Dedifferentiated amniotic fluid mesenchymal stem cell (primary cell): ENCODE measurements around the gene RRAS.

Experiments used
- DNase-seq: peaks from one replicate; pipeline ENCODE4 v3.0.0-alpha.2; 2016; ENCODE audit errors: extremely low spot score

The RRAS gene

DNA sequence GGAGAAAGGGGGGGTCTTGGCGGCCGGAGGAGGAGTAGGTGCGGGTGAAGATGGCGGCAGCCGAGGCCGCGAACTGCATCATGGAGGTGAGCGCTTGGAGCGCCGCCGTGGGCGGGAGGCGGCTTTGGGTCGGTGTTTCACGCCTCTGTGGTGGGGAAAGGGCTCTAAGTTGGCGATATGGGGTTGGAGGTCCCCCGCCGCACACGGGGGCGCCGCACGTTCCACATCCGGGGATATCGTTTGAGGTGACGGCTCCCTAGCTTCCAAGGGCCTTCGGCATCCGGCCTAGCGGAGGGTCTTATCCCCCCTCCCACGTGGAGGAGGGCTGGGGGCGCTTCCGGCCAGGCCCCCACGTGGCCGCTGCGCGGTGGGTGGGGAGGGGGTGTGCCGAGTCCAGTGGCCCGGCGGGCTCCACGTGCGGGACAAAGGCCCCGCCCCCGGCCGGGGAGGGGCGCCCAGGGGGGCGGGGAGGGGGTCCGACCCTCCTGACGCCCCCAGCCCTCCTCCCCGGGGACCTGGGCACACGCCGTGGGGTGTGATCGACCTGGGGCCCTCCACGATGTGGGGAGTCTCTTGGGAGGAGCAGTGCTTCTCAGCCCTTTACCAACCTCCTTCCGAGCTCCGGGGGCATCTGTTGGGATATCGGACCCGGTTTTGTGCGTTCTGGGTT lies 37.4 kb upstream of the RRAS start, which contains the start of gene PRMT1:
Gene PRMT1 (plus strand): TSS at position 41 of the 670 bp plus-strand sequence. CDS start 10 bp downstream, at position 51.
- no peak for DNase-seq

- DNase-seq, result peak; percentile 100
Observed at GRCh38 chr19:49676784-49677230, 36.9 kb upstream of the RRAS start.

DNA sequence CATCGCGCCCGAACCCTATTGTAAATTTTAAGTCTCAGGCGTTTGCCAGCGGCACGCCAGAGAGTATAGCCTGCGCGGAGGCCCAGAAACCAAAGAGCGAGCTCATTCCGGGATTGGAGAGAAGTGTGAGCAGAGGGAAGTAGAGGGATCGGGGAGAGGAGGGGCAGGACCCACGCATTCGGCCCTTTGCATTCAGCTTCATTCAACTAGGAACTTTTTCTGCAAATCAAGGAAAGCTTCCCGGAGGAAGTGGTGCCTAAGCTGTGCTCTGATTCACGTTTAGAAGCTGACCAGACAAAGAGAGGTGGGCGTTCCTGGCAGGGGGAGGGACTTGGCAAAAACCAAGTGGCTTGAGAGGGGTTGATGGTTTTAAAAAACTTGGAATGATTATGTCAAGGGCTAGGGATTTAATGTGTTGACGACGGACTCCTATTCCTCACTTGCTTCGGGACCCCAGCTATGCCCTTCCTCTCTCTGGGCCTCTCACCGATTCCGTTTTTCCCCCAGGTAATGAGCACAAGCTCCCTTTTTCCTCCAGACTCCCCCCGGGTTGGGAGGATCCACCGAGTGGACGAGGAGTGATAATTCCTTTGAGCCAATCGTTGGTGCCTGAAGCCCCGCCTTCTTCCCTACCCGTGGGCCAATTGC lies 36.3 kb upstream of the RRAS start:
- peak; percentile 86 for DNase-seq

DNA sequence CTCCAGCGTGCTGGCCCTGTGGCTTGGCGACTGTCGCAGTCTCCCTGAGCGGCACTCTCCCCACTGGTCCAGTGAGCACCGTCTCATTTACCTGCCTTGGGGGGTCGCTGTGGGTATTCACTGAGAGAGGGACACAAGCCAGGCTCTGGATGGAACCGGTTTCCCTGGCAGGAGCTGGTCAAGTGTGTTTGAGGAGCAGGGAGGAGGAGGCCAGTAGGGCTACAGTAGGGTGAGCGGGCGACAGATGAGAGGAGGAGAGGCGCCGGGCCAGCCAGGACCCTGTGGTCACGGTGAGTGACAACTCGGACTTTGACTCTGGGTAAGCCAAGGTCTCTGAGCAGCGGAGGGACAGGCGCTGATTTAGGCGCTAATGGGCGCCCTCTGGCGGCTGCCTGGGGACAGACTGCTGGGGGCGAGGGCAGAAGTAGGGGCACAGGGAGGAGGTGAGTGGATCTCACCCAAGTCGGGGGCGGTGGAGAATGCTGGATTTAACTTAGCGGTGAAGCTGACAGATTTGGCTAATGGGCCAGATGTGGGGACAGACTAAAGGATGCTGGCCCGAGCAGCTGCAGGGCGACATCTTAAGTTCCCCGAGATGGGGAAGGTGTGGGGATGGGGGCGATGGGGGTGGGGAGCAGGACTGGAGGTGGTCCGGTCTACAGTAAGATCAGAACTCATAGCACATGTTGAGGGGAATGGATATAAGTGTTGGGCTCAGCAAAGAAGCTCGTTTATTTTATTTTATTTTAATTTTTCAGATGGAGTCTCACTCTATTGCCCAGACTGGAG lies 32.4 kb upstream of the RRAS start:
- DNase-seq, result peak; percentile 63

GRCh38 chr19:49669516-49669915 lies 29.6 kb upstream of the RRAS start:
- DNase-seq, result no peak

- DNase-seq, result no peak
Observed at GRCh38 chr19:49667473-49667872, 27.5 kb upstream of the RRAS start.

DNA sequence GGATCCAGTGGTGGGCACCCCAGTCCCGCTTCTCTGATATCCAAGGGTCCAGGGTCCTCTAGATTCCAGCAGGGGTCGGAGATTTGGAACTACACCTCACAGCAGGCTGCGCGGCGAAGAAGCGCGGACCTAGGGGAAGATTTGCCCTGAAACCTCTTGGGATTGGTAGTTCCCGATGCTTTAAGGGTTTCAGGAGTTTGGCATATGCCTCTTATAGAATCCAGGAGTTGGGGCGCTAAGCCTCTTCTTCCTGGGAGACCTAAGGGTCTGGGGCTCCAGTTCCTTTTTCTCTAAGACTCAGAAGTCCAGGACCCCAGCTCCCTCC lies 26.1 kb upstream of the RRAS start:
- DNase-seq, result no peak

GRCh38 chr19:49665351-49666119 lies 25.6 kb upstream of the RRAS start, which contains the start of the genes BCL2L12 and IRF3:
BCL2L12 (plus strand) TSS chr19:49665933; CDS start chr19:49666693, 760 bp downstream.
IRF3 (minus strand) TSS chr19:49665857; CDS start chr19:49664838, 1,019 bp downstream.
- peak; percentile 96 for DNase-seq

DNA sequence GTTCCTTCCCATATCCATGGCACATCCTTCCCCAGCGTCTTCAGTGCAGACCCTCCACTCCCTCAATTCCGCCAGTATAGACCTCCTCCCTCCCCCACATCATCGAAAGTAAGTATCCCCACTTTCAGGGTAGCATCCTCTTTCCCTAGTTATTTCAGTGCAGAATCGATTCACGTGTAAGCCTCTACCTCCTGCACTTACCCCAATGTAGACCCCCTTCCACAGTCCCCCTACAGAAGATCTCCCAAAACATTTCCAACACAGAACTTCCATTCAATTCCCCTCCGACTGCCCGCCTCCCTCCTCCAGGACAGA lies 25.1 kb upstream of the RRAS start:
- no peak for DNase-seq

DNA sequence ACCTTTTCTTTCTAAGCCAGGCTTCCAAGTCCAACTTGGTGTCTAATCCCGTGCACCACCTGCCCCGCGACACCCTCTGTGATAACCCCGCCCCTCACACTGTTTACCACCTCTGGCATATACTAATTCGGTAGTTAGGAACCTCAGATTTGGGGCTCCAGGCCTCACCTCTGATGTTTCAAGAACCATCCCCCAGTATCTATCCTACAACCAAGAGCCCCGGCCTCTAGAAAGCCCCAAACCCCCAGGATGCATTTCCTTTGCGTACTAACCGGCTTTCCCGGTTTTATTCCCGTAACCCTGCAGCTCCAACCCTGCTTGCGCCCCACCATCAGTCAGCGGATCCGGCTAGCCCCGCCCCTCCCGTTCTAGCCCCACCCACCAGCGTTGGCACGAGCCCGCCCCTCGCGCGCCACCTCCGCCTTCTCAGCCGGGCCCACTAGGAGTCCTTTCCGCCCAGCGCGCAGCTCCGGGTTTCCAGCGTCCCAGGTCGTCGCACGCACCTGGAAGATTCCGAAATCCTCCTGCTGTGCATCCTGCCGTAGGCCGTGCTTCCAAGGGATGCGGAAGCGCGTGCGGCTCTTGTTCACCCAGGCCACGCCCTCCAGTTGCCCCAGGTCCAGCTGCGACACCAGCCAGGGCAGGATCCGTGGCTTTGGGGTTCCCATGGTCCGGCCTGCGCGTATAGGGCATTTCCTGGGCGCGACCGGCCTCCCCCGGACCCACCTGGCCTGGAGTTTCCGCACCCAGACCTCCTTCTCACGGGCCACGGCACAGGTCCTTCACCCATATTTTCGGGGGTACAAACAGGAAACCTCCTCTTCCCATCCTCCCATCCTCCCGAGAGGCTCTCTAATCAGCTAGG lies 24.5 kb upstream of the RRAS start:
- peak; percentile 75 for DNase-seq

DNA sequence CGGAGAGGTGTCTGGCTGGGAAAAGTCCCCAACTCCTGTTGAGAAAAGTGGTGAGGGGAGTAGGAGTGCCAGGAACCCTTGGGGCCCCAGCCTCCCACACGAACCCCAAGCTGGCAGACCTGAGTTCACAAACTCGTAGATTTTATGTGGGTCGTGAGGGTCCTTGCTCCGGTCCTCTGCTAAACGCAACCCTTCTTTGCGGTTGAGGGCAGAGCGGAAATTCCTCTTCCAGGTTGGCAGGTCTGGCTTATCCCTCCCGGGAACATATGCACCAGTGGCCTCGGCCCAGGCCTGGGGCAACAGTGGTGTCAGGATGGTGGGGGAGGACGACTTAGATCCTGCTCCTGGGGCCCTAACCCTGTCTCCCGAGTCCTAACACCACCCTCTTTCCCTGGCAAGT lies 23.3 kb upstream of the RRAS start:
- DNase-seq, result no peak

DNA sequence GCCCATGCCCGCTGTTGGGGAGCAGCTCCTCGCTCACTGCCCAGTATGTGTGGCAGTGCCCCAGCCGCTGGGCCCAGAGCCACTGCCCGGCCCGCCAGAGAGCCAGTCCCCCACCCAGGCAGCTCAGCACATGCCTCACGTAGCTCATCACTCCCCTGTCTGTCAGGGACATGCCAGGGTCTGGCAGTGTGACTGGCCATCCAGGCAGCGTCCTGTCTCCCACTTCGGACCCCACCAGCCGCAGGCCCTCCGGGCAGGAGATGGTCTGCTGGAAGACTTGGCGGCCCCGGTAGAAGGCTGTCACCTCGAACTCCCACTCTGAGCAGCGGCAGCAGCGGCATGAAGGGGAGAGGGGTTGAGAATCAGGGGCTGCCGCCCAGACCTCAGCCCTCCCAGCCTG lies 22.1 kb upstream of the RRAS start:
- DNase-seq, result no peak

DNA sequence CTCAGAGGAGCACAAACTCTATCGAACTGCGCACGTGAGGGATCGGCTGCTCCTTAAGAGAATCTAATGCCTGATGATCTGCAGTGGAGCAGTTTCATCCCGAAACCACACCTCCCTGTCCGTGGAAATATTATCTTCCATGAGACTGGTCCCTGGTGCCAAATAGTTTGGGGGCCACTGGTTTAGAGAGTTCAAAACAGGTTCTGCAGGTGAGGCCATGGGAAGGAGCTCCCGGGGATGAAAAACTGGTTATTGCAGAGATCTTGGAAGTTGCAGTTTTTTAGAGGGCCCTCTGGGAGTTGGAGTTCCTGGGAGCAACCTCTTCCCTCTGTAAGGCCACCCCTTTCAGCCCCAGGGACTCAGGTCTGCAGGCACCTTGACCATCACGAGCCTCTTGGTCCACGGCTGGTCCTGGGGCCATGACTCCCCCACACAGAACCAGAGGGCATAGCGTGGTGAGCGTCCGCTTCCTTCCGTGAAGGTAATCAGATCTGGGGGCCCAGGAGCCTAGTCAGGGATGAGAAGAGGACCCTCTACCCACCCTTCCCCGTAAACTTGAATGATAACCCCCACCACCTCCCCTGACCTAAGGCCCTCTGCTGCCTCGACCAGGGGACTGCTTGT lies 20.5 kb upstream of the RRAS start:
- DNase-seq, result no peak

DNA sequence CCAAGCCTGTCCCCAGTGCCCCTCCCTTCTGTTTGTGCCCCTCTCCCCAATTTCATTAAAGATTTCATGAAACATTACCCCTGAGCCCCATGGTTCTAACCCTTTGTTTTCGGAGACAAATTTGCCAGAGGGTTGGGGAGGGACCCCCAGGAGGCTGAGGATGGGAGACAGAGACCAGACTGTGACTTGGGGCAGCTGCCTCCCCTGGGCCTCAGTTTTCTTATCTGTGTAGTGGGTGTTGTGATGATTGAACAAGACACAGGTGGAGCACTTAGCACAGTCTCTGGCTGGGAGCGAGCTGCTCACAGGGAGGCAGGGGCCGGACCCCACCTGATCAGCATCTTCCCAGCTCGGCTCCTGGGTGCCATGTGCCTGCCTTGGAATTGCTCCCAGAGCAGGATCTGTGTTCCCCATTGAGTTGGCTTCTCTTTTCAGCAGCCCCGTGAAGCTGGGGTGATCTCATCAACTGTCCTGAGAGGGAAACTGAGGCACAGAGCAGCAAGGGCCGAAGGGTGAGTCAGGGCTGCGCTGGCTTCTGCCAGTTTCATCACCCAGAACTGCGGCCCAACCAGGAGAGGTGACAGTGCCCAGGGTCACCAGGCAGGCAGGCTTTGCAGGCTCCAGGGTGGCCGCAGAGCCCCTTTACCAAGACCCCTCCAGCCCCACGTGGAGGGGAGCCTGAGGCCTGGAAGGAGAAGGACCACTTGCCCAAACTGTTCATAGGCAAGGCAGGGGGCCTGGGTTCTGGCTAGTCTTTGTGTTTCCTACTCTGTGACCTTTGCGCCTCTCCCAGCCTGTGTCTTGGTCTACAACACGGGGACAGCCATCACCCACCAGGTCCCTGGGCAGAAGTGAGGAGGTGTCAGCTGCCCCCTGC lies 18.9 kb upstream of the RRAS start:
- DNase-seq, result no peak

GRCh38 chr19:49658139-49658517 lies 18.2 kb upstream of the RRAS start:
- DNase-seq, result no peak

- no peak for DNase-seq
Observed at GRCh38 chr19:49657493-49658138, 17.7 kb upstream of the RRAS start.

GRCh38 chr19:49656456-49657109 lies 16.6 kb upstream of the RRAS start:
- DNase-seq, result no peak
